ENCODE data around the gene WDFY3.

Gene WDFY3

GRCh38 chr4:84661191-84661939 is 305.1 kb downstream of the WDFY3 start:
- no peak for DNase-seq

DNA sequence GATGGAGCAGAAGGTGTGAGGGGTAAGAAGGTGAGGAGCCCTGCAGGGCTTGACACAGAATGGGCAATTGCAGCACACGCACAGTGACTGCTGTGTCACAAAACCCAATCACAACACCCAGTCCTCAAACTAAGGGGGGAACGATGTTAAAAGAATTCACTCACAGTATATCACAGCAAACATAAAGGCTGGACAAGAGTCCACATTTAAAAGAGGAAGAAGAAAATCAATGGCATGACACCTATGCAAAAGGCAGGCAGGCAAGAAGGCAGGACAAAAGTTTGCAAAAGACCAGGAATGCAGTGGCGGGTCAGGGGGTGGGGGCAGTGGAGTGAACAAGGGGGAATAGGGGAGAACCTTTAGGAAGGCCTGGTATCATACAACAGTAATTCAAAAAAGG is 305.9 kb downstream of the WDFY3 start:
- DNase-seq = no peak

DNA sequence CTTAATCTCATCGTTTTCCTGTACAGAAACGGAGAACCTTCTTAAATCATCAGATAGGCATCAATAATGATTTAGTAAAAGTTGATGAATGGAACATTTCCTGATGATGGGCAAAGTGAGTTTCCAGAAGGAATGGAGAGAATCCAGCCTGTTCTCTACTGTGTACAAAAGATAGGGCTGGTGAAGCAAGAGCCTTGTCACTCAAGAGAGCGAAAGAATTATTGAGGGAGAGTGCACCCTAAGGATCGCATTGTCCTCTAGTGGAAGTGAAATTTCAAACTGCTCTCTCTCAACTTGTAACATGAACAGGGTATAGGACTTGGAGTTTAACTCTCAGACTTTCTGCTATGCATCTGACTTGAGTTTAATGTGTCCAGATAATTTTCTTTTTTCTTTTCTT is 314.0 kb downstream of the WDFY3 start:
- no peak for DNase-seq

DNA sequence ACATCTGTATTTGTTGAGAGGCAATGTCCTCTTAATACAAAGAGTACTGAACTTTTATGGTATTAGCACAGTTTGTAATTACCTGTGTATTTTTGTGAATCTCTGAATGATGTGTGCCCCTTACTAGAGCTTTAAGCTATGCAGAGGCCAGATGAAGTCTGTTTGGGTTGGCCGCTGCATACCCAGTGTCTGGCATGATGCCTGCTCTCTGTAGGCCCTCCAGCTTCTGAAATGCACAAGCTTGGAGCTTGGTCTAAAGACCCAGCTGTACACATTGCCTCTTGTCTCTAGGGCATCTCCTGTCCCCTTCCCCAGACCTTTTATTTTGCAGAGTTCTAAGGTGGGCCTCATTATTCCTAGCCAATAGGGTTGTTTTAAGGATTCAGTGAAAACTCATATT is 315.0 kb downstream of the WDFY3 start:
- DNase-seq = no peak

DNA sequence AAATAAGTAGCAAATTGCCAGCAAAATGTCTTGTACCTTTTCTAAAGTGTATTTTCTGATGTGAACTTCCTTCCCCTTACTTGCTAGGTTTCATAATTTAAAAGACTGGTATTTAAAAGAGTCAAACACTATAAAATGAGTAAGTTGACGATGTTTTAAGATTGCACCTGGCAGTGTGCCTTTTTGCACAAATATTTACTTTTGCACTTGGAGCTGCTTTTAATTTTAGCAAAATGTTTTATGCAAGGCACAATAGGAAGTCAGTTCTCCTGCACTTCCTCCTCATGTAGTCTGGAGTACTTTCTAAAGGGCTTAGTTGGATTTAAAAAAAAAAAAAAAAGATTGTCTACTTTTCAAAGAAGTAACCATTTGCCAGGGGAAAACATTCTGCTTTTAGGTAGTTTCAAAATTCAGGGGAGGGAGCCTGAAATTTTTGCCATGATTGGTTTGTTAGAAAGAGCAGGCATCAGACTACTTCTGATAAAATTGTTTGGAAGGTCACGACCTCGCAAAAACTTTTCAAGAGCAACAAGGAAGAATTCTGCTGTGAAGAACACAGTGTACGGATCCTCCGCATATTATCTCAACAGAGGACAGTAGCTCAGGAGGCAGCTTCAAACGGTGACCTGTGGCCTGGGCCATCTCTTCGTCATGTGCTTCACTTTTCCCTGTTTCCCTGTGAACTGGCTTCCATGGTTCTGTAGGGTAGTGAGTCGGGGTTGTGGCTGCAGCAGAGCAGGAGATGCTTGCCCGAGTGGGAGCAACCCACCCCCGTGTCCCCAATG is 317.4 kb downstream of the WDFY3 start:
- no peak for DNase-seq

DNA sequence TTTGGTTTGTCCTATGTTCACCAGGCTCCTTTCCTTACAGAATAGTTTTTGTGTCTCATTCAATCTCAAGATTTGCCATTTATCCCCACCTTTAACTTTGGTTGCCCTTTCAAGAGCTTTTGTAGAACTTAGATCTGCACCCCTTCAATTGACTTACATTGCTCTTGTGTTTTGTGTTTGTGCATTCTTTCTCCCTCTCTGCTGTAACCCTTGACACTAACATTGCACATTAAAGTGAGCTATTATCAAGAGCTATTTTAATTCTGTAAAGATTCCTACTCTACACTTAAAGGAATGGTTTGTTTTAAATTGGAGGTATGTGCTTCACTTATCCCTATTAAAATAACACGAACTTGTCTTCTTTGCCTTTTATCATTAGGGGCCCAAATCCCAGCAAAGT is 318.3 kb downstream of the WDFY3 start:
- no peak for DNase-seq

DNA sequence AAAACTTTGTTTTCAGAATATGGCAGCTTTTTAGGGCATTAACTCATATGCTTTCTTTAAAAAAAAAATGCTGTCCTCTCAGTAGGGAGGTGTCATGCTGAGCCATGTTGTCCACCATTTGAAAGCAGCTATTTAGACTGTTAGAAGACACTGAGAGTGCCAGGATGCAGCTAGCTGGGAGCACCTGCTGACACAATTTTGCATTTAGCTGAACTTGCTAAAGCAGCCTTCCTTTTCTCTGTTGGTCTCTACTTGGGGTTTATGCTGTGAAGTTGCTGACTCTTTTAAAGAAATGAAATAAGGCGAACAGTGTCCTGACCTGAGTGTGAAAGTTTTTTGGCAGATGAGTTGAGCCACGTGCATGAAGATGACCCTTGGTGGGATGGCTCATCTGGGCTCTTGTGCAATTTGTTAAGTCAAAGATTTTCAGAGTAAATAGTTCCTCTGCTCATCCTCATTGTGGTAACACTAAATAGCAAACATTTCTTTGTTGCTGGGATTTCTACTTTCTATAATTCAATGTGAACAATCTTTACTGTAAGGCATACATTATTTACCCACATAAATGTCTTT is 319.1 kb downstream of the WDFY3 start:
- DNase-seq = no peak

DNA sequence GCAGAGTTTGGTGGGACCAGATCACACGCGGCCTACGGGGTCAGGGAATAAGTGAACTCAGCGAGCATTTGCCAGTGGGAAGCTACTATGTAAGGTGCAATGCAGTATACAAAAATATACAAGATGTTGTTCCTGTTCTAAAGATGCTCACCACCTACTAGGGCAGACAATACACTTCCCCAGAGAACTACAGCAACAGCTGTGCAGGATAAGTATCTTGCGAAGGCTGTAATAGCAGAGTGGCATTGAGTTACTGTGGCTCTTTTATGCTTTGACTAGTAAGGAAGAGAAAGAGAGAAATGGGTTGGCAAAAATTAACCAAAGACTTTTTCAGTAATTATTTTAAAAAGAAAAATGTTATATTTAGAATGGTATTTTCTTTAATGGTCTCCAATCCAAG is 322.4 kb downstream of the WDFY3 start:
- no peak for DNase-seq

DNA sequence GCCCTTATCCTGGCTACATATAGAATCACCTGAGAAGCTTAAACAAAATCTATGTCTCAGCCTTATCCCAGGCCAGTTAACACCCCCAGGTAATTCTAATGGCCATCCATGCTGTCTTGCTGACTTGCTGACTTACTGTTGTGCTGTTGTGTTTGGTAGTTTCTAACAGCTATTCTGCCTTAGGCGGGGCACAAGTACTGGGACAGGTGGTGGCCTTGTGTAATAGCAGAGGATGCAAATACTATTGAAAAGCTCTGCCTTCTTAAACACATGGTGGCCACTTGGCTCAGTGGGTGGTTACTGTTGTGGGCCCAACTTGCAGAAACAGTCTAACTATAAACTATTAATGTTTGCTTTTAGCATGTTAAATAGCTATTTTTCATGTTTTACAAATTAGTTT is 327.3 kb downstream of the WDFY3 start:
- no peak for DNase-seq

GRCh38 chr4:84638092-84638491 is 328.4 kb downstream of the WDFY3 start:
- no peak for DNase-seq

- DNase-seq = no peak
Observed at GRCh38 chr4:84634961-84635360, 331.5 kb downstream of the WDFY3 start.

DNA sequence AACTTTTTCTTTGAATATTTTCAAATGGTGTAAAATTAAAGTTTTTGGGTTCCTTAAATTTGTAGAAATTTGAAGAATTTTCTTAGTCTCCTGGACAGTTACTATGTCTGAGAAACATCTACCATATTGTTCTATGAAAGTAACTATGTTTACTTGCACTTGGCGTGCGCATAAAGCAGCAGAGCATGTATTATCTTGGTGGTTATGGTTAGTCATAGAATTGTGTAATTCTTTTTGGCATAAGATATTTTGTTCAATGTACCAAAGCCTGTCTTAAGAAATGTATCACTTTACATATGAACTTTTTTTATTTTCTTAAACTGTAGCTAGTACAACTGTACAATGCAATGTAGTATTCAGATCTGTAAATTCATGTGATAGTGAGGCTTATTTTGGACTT is 334.4 kb downstream of the WDFY3 start:
- no peak for DNase-seq

DNA sequence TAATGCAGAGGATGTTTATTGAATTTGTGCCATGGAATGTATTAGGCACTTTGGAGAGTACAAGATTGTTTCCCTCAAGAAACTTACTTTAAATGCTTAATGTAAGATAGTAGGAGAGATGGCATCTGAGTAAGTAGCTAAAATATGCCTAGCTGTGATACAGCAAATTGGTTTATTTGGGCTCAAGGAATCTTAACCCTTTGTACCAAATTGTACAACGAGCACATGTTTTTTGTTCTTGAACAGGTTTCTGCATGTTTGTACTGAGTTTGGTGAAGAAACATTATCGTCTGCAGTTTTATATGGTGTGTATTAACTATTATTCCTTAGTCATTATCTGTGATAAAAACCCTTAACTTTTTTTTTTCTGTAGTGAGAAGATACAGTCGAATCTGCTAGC is 334.9 kb downstream of the WDFY3 start:
- DNase-seq = no peak

DNA sequence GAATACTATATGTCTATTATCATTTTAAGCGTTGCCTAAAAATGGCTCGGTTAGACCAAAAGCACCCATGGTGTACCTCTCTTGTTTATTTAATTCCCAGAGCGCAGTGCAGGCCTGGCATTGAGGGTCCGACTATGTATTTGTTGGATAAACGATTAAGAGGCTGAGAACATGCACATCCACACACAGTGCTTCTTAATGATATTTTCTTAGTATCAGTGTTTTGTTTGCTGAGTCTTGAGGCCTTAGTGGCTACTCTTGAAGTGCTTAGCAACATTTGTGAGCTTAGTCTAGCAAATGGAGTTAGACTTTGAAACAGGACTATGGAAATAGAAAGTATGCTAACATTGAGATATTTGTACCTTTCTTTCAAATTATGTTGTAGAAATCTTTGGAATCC is 339.8 kb downstream of the WDFY3 start:
- DNase-seq = no peak

DNA sequence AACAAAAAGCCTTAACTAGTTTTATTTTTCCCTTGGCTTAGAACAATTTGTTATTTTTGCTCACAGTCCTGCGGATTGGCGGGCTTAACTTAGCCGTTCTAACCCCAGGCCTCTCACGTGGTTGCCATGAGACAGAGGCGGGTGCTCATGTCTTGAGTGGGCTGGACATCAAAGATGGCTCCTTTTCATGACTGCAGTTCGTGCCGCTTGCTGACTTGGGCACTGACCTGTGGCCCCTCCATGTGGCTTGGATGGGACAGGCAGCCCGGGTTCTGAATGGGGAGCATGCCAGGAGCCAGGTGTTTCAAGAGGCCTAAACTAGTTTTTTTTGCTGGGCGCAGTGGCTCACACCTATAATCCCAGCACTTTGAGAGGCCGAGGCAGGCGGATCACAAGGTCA is 342.8 kb downstream of the WDFY3 start:
- no peak for DNase-seq

DNA sequence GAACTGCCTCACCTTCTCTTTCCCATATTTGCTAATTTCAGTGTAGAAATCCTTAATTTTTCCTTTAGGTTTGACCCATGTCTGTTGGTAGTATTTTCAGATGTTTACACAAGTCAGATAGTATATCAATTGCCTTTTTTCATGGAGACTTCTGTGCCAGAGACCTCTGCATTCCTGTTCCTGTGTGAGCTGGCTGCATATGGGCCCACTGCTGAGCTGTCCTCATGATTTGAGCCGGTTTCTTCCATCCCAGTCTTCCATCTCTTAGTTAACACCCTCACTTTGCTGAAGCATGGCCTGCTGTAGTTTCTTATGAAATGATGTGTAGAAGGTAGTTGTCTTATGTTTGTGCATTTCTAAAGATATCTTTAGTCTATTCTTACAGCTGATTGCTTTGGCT is 343.5 kb downstream of the WDFY3 start:
- no peak for DNase-seq
